Upper lobe of left lung (tissue), 4 donors: ENCODE data around the gene DIAPH3.

ENCODE experiments used
- POLR2AphosphoS5 ChIP-seq, 2 donors: sonication (generic); formaldehyde crosslinking; IDR thresholded peaks; one replicate each; pipeline ENCODE4 v1.5.1; 2017; ENCODE audit warnings: antibody characterized with exemption in 2 of 2
- TF ChIP-seq, protein P1 (sequence below), 6 experiments: fragments of 450-650 bp in 4 of 6; fragments of 200-600 bp in 2 of 6; sonication (generic) in 2 of 6; IDR thresholded peaks; one replicate each; pipeline ENCODE4 v1.5.1; 2016 to 2019; ENCODE audit warnings: antibody characterized with exemption in 6 of 6

GRCh38 chr13:59914556-59914955 lies 249.2 kb downstream of the DIAPH3 start:
- TF ChIP-seq, protein P1, sequence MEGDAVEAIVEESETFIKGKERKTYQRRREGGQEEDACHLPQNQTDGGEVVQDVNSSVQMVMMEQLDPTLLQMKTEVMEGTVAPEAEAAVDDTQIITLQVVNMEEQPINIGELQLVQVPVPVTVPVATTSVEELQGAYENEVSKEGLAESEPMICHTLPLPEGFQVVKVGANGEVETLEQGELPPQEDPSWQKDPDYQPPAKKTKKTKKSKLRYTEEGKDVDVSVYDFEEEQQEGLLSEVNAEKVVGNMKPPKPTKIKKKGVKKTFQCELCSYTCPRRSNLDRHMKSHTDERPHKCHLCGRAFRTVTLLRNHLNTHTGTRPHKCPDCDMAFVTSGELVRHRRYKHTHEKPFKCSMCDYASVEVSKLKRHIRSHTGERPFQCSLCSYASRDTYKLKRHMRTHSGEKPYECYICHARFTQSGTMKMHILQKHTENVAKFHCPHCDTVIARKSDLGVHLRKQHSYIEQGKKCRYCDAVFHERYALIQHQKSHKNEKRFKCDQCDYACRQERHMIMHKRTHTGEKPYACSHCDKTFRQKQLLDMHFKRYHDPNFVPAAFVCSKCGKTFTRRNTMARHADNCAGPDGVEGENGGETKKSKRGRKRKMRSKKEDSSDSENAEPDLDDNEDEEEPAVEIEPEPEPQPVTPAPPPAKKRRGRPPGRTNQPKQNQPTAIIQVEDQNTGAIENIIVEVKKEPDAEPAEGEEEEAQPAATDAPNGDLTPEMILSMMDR (IDR thresholded peaks at IDR 0.05): no peak
- no peak for TF ChIP-seq POLR2AphosphoS5 (IDR thresholded peaks at IDR 0.05)
